NT2/D1 (cell line): ENCODE measurements around the gene USP21.

Source experiments
- SUZ12 ChIP-seq: IDR thresholded peaks from 2 replicates; pipeline ENCODE4 v1.6.1; 2011; ENCODE audit not compliant: insufficient read length, insufficient read depth; ENCODE audit errors: extremely low read depth
- YY1 ChIP-seq: IDR thresholded peaks from 2 replicates; pipeline ENCODE4 v1.6.1; 2011; ENCODE audit not compliant: insufficient read length, insufficient read depth

GRCh38 chr1:161215076-161215475 is 55.8 kb downstream of the USP21 start, which contains the start of gene FCER1G:
- TF ChIP-seq SUZ12 (no peak), YY1 (no peak)
